ENCODE data around the gene RTN3.
A peak's percentile ranks its signal among the peaks of the same experiment; 100 is the strongest.

Gene RTN3

DNA sequence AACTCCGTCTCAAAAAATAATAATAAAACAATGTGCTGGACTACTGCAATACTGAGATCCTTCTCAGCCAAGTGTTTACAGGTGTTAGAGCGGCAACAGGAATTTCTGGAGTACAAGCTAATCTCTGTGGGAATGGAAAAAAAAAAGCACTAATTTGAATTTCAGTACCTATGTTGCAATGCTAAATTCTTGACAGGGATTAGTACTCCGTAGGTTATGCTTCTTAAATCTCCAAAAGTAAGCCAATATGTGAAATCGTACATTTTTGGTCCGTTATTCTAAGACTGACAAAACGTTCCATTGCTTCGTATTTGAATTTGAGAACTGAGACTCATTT, 11.2 kb upstream of the RTN3 start:
- no peak overlapping the region for H3K27ac Mint-ChIP-seq
- H3K36me3 Mint-ChIP-seq (ENCODE audit: low read depth), result peaks cover 15% of the 10 kb centered on the region
- no peak for DNase-seq
- H3K4me3 Mint-ChIP-seq, result peak overlapping the region; percentile 74
- TF ChIP-seq, protein P1, sequence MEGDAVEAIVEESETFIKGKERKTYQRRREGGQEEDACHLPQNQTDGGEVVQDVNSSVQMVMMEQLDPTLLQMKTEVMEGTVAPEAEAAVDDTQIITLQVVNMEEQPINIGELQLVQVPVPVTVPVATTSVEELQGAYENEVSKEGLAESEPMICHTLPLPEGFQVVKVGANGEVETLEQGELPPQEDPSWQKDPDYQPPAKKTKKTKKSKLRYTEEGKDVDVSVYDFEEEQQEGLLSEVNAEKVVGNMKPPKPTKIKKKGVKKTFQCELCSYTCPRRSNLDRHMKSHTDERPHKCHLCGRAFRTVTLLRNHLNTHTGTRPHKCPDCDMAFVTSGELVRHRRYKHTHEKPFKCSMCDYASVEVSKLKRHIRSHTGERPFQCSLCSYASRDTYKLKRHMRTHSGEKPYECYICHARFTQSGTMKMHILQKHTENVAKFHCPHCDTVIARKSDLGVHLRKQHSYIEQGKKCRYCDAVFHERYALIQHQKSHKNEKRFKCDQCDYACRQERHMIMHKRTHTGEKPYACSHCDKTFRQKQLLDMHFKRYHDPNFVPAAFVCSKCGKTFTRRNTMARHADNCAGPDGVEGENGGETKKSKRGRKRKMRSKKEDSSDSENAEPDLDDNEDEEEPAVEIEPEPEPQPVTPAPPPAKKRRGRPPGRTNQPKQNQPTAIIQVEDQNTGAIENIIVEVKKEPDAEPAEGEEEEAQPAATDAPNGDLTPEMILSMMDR (IDR thresholded peaks at IDR 0.05), result no peak
- peaks cover 46% of the 10 kb centered on the region for H3K27me3 Mint-ChIP-seq (ENCODE audit: low read depth, poor library complexity)
- peaks cover 14% of the 10 kb centered on the region for H3K9me3 Mint-ChIP-seq
- H3K4me1 Mint-ChIP-seq, result peaks cover 5% of the 10 kb centered on the region

DNA sequence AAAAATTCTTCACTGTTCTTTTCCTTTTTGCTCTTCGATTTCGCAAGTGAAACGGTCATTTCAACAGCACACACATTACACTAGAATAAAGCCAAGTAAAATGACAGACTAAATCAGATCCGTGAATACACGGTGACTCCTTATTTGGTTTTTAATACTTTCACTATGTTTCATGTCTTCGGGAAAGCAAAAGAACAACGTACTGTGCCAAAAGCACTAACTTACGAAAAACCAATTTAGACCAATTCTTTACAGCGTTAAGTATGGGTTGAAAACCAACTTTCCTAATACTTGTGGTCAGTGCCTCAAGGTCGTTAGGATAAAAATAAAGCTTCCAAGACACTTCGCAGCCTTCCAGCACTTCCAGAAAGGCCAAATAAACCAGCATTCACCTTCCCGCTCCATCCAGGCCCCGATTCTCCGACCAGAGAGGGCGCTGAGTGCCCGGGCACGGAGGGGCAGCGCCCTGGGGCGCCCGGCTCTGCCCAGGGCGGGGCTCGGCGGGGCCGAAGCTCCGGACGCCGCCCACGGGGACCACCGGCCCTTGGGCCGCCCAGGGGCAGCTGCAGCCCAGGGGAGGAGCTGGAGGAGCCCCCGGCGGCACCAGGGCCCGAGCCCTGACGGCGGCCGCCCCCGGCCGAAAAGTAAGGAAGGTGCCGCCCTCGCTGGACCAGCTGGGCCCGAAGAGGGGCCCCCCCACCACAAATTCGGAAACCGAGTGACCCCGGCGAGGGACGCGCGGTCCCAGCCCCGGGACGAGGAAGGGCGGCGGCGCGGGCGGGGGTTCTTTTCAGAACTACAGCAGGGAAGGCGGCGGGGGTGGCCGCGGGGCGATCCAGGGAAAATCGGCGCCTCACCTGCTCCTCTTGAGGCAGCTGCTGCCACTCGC, 10.6 kb upstream of the RTN3 start:
- peaks cover 14% of the 10 kb centered on the region for H3K9me3 Mint-ChIP-seq
- H3K27me3 Mint-ChIP-seq (ENCODE audit: low read depth, poor library complexity), result peaks cover 46% of the 10 kb centered on the region
- DNase-seq, result no peak
- peaks cover 5% of the 10 kb centered on the region for H3K4me1 Mint-ChIP-seq
- peak overlapping the region; percentile 74 for H3K4me3 Mint-ChIP-seq
- H3K36me3 Mint-ChIP-seq (ENCODE audit: low read depth), result peaks cover 15% of the 10 kb centered on the region
- TF ChIP-seq, protein P1 (IDR thresholded peaks at IDR 0.05), result no peak
- no peak overlapping the region for H3K27ac Mint-ChIP-seq

DNA sequence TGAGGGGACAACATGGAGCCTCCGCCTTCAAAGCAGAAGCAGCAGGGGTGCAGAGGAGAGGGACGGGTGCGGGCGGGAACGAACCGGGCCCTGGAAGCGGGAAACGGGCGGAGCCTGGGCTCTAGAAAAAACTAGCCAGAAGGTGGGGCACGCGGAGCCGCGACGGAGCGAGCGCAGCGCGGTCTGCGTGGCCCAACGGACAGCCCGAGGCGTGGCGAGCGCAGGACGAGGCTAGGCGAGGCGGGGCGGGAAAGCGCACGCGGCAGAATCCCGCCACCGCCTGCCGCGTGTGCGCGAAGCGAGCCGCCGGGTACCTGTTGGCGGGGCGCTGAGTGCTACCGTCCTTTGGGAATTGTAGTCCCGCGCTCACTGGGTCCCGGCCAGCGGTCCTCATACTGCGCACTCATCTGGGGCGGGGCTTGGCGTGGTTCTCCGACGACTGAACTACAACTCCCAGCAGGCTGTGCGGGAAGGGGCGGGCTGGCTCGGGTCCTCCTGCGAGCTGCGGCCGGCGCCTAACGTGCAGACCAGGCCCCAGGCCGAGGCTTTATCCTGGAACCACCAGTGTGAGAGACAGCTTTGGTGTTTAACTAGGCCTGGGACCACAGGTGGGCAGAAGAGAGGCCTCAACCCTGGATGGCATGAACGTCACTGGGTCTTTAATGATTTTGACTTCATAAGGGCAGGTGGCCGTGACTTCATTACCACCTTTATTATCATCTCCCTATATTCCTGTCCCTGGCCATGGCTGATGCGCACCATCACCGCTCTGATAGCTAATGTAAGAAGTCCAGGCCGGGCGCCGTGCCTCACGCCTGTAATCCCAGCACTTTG, 9.8 kb upstream of the RTN3 start, which contains the start of gene ATL3:
Gene ATL3 (minus strand): TSS at position 55 of the 834 bp plus-strand sequence. CDS start 41 bp downstream, at position 14.
- peak within 1 kb of the TSS; percentile 74 for H3K4me3 Mint-ChIP-seq

DNA sequence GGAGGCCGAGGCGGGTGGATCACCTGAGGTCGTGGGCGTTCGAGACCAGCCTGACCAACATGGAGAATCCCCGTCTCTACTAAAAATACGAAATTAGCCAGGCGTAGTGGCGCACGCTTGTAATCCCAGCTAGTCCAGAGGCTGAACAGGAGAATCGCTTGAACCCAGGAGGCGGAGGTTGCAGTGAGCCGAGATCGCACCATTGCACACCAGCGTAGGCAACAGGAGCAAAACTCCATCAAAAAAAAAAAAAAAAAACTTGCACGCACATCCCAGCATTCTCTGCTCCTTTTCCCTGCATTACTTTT, 9.2 kb upstream of the RTN3 start:
- Mint-ChIP-seq H3K36me3 (ENCODE audit: low read depth) (peaks cover 15% of the 10 kb centered on the region), H3K4me3 (no peak overlapping the region), H3K27ac (no peak overlapping the region), H3K4me1 (peaks cover 5% of the 10 kb centered on the region), H3K9me3 (peaks cover 14% of the 10 kb centered on the region), H3K27me3 (ENCODE audit: low read depth, poor library complexity) (peaks cover 46% of the 10 kb centered on the region)
- TF ChIP-seq, protein P1 (IDR thresholded peaks at IDR 0.05), result no peak
- no peak for DNase-seq

More for the DNA sequence above, 9.8 kb upstream of the RTN3 start, which contains the start of gene ATL3:
- H3K27me3 Mint-ChIP-seq (ENCODE audit: low read depth, poor library complexity), result peaks cover 46% of the 10 kb centered on the region
- H3K36me3 Mint-ChIP-seq (ENCODE audit: low read depth), result peaks cover 15% of the 10 kb centered on the region
- H3K9me3 Mint-ChIP-seq, result peaks cover 14% of the 10 kb centered on the region
- TF ChIP-seq, protein P1 (IDR thresholded peaks at IDR 0.05), result no peak
- no peak within 1 kb of the TSS for H3K27ac Mint-ChIP-seq
- DNase-seq, result peak; percentile 92
- H3K4me1 Mint-ChIP-seq, result peaks cover 5% of the 10 kb centered on the region

DNA sequence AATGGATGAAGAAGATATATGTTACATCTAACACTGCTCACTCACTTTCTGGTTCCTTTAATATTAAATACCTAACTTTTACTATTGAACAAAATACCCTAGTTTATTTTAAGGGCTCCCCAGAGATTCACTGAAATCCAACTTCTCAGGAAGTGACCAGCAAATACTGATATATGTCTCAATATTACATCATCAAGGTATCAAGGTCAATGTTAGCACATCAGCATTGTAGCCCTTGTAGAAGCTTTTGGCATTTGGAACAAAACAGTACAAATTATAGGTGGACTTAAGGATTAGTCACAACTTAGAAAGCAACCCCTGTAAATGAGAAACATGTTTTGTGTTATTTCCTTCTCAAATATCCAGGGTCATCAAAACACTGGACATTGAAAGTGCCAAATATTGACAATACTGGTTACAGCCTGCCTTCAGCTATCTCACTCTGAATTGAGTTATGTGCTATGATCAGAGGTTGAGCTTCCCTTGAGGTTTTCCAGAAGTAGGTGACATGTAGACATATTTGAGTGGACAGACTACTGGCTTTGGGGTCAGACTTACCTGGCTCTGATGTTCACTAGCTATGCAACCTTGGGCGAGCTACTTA, 8.3 kb upstream of the RTN3 start:
- no peak overlapping the region for H3K4me3 Mint-ChIP-seq
- peaks cover 10% of the 10 kb centered on the region for H3K36me3 Mint-ChIP-seq (ENCODE audit: low read depth)
- no peak for DNase-seq
- H3K4me1 Mint-ChIP-seq, result peaks cover 5% of the 10 kb centered on the region
- H3K27me3 Mint-ChIP-seq (ENCODE audit: low read depth, poor library complexity), result peaks cover 50% of the 10 kb centered on the region
- H3K9me3 Mint-ChIP-seq, result peaks cover 14% of the 10 kb centered on the region
- H3K27ac Mint-ChIP-seq, result no peak overlapping the region
- TF ChIP-seq, protein P1 (IDR thresholded peaks at IDR 0.05), result no peak
